Measurements from ENCODE around the gene NCKAP5.

DNA sequence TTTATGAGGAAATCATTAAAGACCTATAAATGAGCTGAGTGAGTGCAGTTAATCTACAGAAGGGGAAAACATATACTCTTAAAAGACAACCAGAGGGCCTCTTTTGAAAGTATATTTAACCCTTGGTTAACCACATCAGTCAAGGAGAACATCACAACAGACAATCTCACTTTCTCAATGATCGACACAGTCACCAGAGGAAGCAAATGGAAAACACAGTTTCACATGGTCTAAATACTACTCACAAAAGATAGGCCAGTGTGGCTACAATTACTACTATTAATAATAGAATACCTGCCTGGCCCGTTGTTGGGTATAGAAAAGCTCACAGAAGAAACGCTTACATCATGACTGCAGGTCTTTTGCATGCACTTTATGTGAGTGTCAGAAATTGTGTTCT, 426.2 kb downstream of the NCKAP5 start:
- TF ChIP-seq, protein P1, sequence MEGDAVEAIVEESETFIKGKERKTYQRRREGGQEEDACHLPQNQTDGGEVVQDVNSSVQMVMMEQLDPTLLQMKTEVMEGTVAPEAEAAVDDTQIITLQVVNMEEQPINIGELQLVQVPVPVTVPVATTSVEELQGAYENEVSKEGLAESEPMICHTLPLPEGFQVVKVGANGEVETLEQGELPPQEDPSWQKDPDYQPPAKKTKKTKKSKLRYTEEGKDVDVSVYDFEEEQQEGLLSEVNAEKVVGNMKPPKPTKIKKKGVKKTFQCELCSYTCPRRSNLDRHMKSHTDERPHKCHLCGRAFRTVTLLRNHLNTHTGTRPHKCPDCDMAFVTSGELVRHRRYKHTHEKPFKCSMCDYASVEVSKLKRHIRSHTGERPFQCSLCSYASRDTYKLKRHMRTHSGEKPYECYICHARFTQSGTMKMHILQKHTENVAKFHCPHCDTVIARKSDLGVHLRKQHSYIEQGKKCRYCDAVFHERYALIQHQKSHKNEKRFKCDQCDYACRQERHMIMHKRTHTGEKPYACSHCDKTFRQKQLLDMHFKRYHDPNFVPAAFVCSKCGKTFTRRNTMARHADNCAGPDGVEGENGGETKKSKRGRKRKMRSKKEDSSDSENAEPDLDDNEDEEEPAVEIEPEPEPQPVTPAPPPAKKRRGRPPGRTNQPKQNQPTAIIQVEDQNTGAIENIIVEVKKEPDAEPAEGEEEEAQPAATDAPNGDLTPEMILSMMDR (IDR thresholded peaks at IDR 0.05): no peak
- TF ChIP-seq POLR2A (IDR thresholded peaks at IDR 0.05): no peak
